Measurements from ENCODE around the gene GPR137. TPM values are rescaled to one million over a fixed set of nuclear protein-coding genes. Genes with fewer than 3 reads are reported as not detected.

Gene GPR137
- total and polyA plus RNA-seq, 9 of the 15 experiments (the other 6 are each of a cell fraction or from before 2014, with no cell fraction given) = 0.32 to 26.7 (median 10.7) TPM

- no peaks in the 10 kb centered on the region for H4K20me1 ChIP-seq (replicated peaks; ENCODE audit: control insufficient read depth, insufficient read depth, low read length)
- H3K4me1 ChIP-seq (replicated peaks in 1 of 2; ENCODE audit: control insufficient read depth in 2 of 2, insufficient read depth in 2 of 2, low read length in 2 of 2) = peaks cover 2 to 25% of the 10 kb centered on the region in 2 experiments; a peak in 4 of 5 replicates
- FAIRE-seq (no peak), DNase-seq (ENCODE audit: extremely low read depth in 1 of 4, low spot score in 3 of 4) (no peak), ATAC-seq (peak; percentile 65)
- H3K4me3 ChIP-seq = no peak overlapping the region
- H3K9me1 ChIP-seq (ENCODE audit: control insufficient read depth, insufficient read depth, low read length) = no peaks in the 10 kb centered on the region
- peak overlapping the region in 1 of 2 experiments; percentile 84; a peak in 2 of 4 replicates for H3K9ac ChIP-seq (ENCODE audit: insufficient read depth in 1 of 2, low read depth in 2 of 2, low read length in 2 of 2)
- WGBS (ENCODE audit: insufficient coverage, low coverage, missing lambda C conversion rate) = 82% methylated on average over 8 of the region's 8 CpGs
- H3K79me2 ChIP-seq (ENCODE audit: control insufficient read depth, insufficient read depth, low read length) = peaks cover 14% of the 10 kb centered on the region
- CTCF ChIA-PET (ENCODE audit: low intra/inter-chr PET ratio) = no interaction called here
- intact Hi-C loops (cut with micrococcal nuclease) (no loop called here), in situ Hi-C loops (cut with MboI) (no loop called here)
- H3K9me3 ChIP-seq (replicated peaks; ENCODE audit: control insufficient read depth, insufficient read depth, low read depth, low read length) = no peaks in the 10 kb centered on the region
- no peak overlapping the region for H2AFZ ChIP-seq (ENCODE audit: low read depth, low read length)
- H3K36me3 ChIP-seq (ENCODE audit: control insufficient read depth, insufficient read depth, low read length) = peaks cover 27% of the 10 kb centered on the region; the same call in 1 of the 3 replicates
- no peak overlapping the region for H3K27ac ChIP-seq (ENCODE audit: extremely low read depth, low read depth, low read length)
- BruUV-seq (replicated peaks) = no TSS peak
- POLR2A ChIA-PET = no interaction called here
- H3K27me3 ChIP-seq (ENCODE audit: control insufficient read depth in 2 of 2, insufficient read depth in 2 of 2, low read length in 2 of 2) = no peaks in the 10 kb centered on the region
- H3K4me2 ChIP-seq (ENCODE audit: insufficient read depth, low read length) = no peak overlapping the region
- no peak for TF ChIP-seq TSC22D4 (tag; IDR thresholded peaks at IDR 0.05)
- TF ChIP-seq BACH1 (tag; IDR thresholded peaks at IDR 0.05) = no peak
- TF ChIP-seq MTF1 (CRISPR knock-in tag; IDR thresholded peaks at IDR 0.05; ENCODE audit: borderline replicate concordance) = no peak
- no peak for TF ChIP-seq POLR3A (IDR thresholded peaks at IDR 0.05; ENCODE audit: borderline replicate concordance, extremely low read depth, insufficient read depth, insufficient read length)
Measured at GRCh38 chr11:64278576-64279190, 7.0 kb upstream of the GPR137 start.
